Lung (tissue), 12 donors: Measurements from ENCODE around the gene IQCB1. TPM values are rescaled to one million over a fixed set of nuclear protein-coding genes. Genes with fewer than 3 reads are reported as not detected.
A peak's percentile ranks its signal among the peaks of the same experiment; 100 is the strongest.

Experiments
- ATAC-seq: fragments of 200-7000 bp; cut with Tn5 transposase; one replicate; pipeline ENCODE4 v1.9.1; 2020; ENCODE audit warnings: moderate number of reproducible peaks; ENCODE audit not compliant: insufficient read depth, low FRiP score
- DNase-seq, 3 donors: peaks; one replicate each; pipeline ENCODE4 v3.0.0-alpha.2; 2013 to 2017
- H3K27ac ChIP-seq, 2 donors: one replicate each; pipeline ENCODE4 v1.5.1; 2013; ENCODE audit warnings: mild to moderate bottlenecking in 2 of 2, moderate library complexity in 2 of 2, control low read depth in 1 of 2, inconsistent platforms in 1 of 2, low read depth in 1 of 2, low read length in 1 of 2
- H3K27me3 ChIP-seq, 3 donors: one replicate each; pipeline ENCODE4 v1.5.1; 2013; ENCODE audit warnings: low read length in 2 of 3; ENCODE audit not compliant: control insufficient read depth in 3 of 3, insufficient read depth in 3 of 3
- H3K36me3 ChIP-seq, 4 donors: one replicate each; pipeline ENCODE4 v1.5.1; 2013; ENCODE audit warnings: low read length in 4 of 4, mild to moderate bottlenecking in 1 of 4, moderate library complexity in 1 of 4; ENCODE audit not compliant: control insufficient read depth in 4 of 4, insufficient read depth in 4 of 4
- H3K4me1 ChIP-seq, 5 donors: one replicate each; pipeline ENCODE4 v1.5.1; 2013; ENCODE audit warnings: low read length in 5 of 5, mild to moderate bottlenecking in 2 of 5, moderate library complexity in 1 of 5; ENCODE audit not compliant: control insufficient read depth in 5 of 5, insufficient read depth in 5 of 5
- H3K4me3 ChIP-seq: one replicate; pipeline ENCODE4 v1.5.1; 2013; ENCODE audit warnings: mild to moderate bottlenecking, control low read depth, moderate library complexity
- H3K9ac ChIP-seq, 2 donors: one replicate each; pipeline ENCODE4 v1.5.1; 2013; ENCODE audit warnings: low read length in 2 of 2, control low read depth in 1 of 2; ENCODE audit not compliant: insufficient read depth in 1 of 2
- H3K9me3 ChIP-seq, 4 donors: one replicate each; pipeline ENCODE4 v1.5.1; 2013; ENCODE audit warnings: low read length in 3 of 4, mild to moderate bottlenecking in 1 of 4, moderate library complexity in 1 of 4; ENCODE audit not compliant: control insufficient read depth in 4 of 4, insufficient read depth in 3 of 4
- WGBS, 2 donors: extraction: QIAGEN DNeasy Blood & Tissue Kit; methylation state at CpG; one replicate each; pipeline ENCODE4 v1.1.7; 2013; 5-methylcytosine and 5-hydroxymethylcytosine counted together
- polyA plus RNA-seq, 2 donors: library from polyadenylated mRNA; stranded (reverse); fragments of 200-250 nt; gene quantifications; one replicate each; pipeline ENCODE4 v1.2.1, GENCODE V29; 2013
- total RNA-seq, 2 donors: library from RNA; depleted of rRNA in 1 of 2; stranded (reverse); fragments of >200 nt in 1 of 2; gene quantifications; one replicate each; pipeline ENCODE4 v1.2.1, GENCODE V29; 2014 to 2021
- TF ChIP-seq, protein P1 (sequence below): IDR thresholded peaks from 2 replicates; pipeline ENCODE4 v1.5.1; 2012; ENCODE audit warnings: mild to moderate bottlenecking; ENCODE audit errors: control extremely low read depth, extremely low read depth
- donor health status: control.
- donor health status: control.
- donor health status: Bipolar disorder and iron deficiency.
- donor health status: healthy.
- donor health status: DM: yes; HTN: yes; CAD: no.

IQCB1 gene
- total and polyA plus RNA-seq, 4 donors = 11.7 to 30.7 (median 15.1) TPM

DNA sequence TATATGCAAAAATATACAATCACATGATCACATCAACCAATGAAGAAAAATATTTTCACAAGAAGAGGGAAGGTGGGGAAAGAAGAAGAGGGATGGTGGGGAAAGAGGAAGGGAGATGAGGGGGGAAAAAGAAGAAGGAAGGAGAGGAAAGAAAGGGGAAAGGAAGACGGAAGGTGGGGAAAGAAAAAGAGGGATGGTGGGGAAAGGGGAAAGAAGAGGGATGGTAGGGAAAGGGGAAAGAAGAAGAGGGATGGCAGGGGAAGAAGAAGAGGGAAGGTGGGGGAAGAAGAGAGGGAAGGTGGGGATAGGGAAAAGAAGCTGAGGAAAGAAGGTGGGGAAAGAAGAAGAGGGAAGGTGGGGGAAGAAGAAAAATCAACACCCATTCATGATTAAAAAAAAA is 82.1 kb downstream of the IQCB1 start:
- H3K4me3 ChIP-seq = no peak overlapping the region
- H3K36me3 ChIP-seq = no peaks in the 10 kb centered on the region
- 37 to 50% methylated on average over 1 of the region's 1 CpG for WGBS, 2 donors
- H3K9ac ChIP-seq = no peak overlapping the region
- H3K9me3 ChIP-seq = no peaks in the 10 kb centered on the region
- ATAC-seq (no peak), DNase-seq (no peak)
- peaks cover 0 to 7% (median 4%) of the 10 kb centered on the region in 3 donors for H3K27me3 ChIP-seq
- peaks cover 0 to 18% (median 9%) of the 10 kb centered on the region in 5 donors for H3K4me1 ChIP-seq
- no peak overlapping the region for H3K27ac ChIP-seq
- TF ChIP-seq, protein P1, sequence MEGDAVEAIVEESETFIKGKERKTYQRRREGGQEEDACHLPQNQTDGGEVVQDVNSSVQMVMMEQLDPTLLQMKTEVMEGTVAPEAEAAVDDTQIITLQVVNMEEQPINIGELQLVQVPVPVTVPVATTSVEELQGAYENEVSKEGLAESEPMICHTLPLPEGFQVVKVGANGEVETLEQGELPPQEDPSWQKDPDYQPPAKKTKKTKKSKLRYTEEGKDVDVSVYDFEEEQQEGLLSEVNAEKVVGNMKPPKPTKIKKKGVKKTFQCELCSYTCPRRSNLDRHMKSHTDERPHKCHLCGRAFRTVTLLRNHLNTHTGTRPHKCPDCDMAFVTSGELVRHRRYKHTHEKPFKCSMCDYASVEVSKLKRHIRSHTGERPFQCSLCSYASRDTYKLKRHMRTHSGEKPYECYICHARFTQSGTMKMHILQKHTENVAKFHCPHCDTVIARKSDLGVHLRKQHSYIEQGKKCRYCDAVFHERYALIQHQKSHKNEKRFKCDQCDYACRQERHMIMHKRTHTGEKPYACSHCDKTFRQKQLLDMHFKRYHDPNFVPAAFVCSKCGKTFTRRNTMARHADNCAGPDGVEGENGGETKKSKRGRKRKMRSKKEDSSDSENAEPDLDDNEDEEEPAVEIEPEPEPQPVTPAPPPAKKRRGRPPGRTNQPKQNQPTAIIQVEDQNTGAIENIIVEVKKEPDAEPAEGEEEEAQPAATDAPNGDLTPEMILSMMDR = no peak

DNA sequence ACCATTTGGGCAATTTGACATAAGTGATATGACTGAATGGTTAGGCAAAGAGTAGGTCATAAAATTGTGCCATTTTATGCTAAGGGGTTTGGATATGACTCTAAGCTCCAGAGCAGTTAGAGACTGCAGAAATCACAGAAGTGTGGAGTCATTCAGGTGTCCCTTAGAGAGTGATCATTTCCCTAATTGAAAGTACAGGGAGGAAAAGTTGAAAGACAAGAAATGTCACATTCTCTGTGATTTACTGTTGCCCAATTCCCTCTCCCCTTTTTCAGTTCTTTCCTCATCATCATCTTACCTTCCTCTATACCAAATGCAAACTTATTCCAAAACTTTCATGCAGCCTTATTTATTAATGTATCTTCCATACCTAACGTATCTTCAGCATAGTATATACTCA is 82.6 kb downstream of the IQCB1 start:
- 85 to 92% methylated on average over 1 of the region's 1 CpG for WGBS, 2 donors
- H3K9me3 ChIP-seq = no peaks in the 10 kb centered on the region
- peaks cover 0 to 7% (median 4%) of the 10 kb centered on the region in 3 donors for H3K27me3 ChIP-seq
- no peak overlapping the region for H3K9ac ChIP-seq
- ATAC-seq (no peak), DNase-seq (no peak)
- H3K36me3 ChIP-seq = no peaks in the 10 kb centered on the region
- TF ChIP-seq, protein P1 = no peak
- H3K4me1 ChIP-seq = peaks cover 0 to 22% (median 9%) of the 10 kb centered on the region in 5 donors
- H3K27ac ChIP-seq = no peak overlapping the region
- H3K4me3 ChIP-seq = no peak overlapping the region

GRCh38 chr3:121750087-121750415 is 84.8 kb downstream of the IQCB1 start:
- 1 to 3% methylated on average over 9 of the region's 9 CpGs for WGBS, 2 donors

More at GRCh38 chr3:121750087-121750415, 84.8 kb downstream of the IQCB1 start:
- H3K36me3 ChIP-seq = no peaks in the 10 kb centered on the region
- DNase-seq (peak in 1 of 3 donors; percentile 29), ATAC-seq (no peak)
- H3K27ac ChIP-seq = peak overlapping the region; percentile 75 to 85
- no peaks in the 10 kb centered on the region for H3K9me3 ChIP-seq
- peak overlapping the region; percentile 53 for H3K4me3 ChIP-seq
- H3K9ac ChIP-seq = peak overlapping the region; percentile 65 to 67
- TF ChIP-seq, protein P1 = no peak
- peaks cover 0 to 22% (median 9%) of the 10 kb centered on the region in 5 donors for H3K4me1 ChIP-seq
- peaks cover 0 to 4% (median 3%) of the 10 kb centered on the region in 3 donors for H3K27me3 ChIP-seq
